Fibroblast of skin of abdomen (primary cell): Measurements from ENCODE around the gene SYT17.

Experiments used
- DNase-seq: peaks from one replicate; pipeline ENCODE4 v3.0.0-alpha.2; 2013

The SYT17 gene

DNA sequence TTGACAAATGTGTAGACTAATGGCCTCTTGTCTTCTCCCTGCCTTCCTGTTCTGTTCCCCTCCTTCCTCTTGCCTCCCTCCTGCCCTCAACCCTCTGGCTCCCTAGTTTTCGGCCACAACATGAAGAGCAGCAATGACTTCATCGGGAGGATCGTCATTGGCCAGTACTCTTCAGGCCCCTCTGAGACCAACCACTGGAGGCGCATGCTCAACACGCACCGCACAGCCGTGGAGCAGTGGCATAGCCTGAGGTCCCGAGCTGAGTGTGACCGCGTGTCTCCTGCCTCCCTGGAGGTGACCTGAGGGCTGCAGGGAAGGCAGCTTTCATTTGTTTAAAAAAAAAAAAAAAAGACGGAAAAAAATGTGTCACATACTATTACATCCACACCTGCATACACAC is 98.7 kb downstream of the SYT17 start:
- DNase-seq, result no peak

DNA sequence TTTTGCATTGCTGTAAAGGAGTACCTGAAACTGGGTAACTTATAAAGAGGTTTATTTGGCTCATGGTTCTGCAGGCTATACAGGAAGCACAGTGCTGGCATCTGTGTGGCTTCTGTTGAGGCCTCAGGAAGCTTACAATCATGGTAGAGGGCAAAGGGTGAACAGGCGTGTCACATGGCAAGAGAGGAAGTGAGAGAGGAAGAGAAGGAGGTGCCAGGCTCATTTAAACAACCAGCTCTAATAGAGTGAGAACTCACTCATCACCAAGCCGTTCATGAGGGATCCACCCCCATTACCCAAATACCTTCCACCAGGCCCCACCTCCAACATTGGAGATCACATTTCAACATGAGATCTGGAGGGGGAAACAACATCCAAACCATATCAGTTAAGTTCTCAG is 101.1 kb downstream of the SYT17 start:
- no peak for DNase-seq

DNA sequence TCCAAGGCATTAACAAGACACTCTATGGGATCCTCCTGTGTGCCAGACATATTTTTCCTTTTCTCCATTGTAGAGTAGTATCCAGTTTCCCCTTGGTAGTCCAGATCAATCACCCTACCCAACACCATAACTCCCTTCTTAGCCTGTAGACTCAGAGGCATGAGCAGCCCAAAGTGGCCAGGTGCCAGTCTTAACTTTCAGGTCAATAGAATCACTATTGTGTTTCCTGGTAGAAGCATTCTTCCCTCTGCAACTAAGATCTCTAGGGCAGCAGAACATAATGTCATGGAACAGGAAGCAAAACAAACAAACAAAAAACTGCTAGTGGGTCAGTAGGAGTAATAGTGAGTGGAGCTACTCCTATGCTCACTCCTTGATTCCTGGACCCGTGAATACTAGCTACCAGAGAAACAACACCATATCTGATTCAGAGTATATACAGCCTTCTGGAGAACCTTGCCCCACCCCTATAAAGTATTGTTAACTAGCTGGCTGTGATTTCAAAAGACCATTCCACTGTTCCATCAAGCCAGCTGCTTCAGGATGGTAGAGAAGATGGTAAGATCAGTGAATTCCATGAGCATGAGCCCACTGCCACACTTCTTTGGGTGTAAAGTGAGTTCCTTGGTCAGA is 106.2 kb downstream of the SYT17 start:
- no peak for DNase-seq

DNA sequence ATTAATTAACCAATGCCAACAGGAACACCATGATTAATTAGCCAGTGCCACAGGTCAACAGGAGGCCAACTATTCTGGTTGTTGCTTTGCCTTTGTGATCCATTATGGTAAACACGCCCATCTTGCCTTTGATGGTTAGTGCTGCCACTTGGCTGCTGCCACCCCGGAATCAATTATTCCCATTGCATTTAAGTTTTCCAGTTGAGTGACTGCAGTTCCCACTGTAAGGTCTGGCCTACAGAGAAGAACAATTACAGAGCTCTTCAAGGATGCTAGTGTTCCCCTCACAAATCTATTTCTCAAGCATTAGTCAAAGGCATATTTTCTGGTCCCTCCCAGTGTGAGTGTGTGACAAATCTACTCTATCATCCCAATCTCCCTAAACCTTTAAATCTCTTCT is 110.4 kb downstream of the SYT17 start:
- no peak for DNase-seq

DNA sequence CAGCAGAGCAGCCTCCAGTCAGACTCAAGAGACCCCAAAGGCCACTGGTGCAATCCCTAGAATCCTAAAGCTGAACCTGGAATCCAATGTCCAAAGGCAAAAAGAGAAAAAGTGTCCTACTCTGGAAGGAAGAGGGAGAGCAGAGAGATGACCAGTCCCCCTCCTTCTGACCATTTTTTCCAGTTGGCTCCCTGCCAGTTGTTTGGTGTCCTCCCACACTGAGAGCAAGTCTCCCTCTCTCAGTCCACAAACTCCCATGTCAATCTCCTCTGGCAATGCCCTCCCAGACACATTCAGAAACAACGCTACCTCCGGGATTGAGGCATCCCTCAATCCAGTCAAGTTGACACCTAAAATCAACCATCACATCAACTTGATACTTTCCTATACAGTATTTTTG is 113.2 kb downstream of the SYT17 start:
- DNase-seq, result no peak

DNA sequence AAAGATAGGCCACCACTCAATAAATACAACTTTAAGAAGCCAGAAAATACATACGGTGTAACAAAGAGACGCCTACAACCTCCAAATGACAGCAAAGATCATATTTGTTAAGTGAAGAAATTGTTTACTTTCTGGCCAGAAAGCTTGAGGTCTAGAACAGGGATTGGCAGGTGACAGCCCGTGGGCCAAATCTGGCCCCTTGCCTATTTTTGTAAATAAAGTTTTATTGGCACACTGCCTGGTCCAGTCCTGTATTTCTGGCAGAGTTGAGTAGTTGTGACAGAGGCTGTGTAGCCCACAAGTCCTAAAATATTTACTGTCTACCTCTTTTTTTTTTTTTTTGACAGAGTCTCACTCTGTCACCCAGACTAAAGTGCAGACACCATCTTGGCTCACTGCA is 114.1 kb downstream of the SYT17 start:
- DNase-seq, result no peak

DNA sequence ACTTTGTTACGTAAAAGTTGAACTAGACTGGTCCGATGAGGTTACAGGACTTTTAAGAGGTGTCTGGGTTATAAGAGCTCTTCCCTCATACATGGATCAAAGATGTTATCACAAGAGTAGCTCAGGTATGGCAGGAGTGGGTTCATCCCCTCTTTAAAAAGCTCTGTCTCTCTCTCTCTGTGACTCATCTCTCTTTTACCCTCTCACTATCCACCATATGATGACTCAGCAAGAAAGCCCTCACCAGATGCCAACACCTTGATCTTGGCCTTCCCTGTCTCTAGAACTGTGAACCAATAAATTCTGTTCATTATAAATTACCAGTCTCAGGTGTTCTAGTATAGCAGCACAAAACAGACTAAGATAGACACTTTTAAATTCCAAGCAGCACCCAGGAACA is 115.6 kb downstream of the SYT17 start:
- no peak for DNase-seq

DNA sequence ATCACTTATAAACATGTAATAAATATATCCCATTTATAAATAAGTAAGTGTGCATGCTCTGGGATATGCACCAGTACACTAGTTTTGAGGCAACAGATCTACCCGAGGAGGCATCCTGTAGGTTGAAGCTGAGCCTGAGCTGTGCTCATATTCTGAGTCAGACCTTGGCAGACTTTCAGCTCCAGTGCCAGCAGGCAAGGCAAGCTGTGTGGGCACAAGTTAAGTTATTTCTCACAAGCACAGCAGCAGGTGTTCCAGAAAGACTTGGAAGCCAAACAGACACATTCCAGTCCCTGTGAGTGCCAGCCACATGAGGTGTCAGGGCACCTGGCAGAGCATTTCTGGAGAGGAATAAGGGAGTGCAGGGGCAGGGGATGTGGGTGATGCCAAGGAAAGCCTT is 116.2 kb downstream of the SYT17 start:
- no peak for DNase-seq

DNA sequence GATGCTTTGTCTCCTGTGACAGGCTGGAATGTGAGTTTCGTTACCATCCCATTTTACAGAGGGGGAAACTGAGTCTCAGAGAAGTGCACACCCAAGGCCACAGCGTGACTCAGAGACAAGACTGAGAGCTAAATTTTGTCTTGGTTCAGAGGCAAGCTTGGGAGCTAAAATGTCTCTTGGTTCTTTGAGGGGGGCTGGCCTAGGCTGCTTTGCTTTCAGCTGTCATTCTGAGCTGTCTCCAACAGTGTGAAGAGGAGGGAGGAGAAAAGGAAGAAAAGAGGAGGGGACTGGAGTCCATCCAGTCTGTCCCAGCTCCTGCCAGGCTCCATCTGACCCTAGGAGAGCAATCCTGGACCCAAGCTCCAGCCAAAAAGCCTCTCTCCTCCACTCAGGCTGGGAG is 117.4 kb downstream of the SYT17 start, which contains the start of gene CLEC19A:
Gene CLEC19A, plus strand, starts transcription at position 301 of the 400 bp plus-strand sequence. CDS start 121 bp downstream, outside the sequence.
- no peak for DNase-seq

DNA sequence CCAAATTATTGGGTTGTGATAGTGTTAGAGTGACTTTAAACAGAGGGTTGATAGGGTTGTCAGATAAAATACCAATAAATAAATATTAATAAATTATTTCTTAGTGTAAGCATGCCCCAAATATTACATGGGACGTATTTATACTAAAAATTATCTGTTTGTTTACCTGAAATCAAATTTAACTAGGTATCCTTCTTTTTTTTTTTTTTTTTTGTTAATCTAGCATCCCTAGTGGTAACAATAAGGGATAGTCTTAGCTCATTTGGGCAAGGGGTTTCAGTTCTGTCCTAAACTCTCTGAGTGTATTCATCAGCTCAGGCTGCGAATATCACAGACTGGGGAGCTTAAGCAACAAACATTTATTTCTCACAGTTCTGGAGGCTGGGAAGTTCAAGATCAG is 118.8 kb downstream of the SYT17 start:
- no peak for DNase-seq

DNA sequence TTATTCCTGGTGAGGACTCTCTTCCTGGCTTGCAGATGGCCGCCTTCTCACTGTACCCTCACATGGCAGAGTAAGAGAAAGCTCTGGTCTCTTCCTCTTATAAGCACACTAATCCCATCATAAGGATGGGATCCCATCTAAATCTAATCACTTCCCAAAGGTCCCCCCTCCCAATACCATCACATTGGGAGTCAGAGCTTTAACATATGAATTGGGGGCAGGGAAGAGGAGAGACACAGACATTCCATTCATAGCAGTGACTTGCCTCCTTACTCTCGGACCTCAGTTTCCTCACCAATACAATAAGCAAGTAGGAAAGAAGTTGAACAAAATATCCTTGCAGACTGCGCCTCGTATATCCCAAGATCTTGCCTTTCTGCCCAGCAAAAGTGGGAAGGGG is 119.2 kb downstream of the SYT17 start:
- no peak for DNase-seq

DNA sequence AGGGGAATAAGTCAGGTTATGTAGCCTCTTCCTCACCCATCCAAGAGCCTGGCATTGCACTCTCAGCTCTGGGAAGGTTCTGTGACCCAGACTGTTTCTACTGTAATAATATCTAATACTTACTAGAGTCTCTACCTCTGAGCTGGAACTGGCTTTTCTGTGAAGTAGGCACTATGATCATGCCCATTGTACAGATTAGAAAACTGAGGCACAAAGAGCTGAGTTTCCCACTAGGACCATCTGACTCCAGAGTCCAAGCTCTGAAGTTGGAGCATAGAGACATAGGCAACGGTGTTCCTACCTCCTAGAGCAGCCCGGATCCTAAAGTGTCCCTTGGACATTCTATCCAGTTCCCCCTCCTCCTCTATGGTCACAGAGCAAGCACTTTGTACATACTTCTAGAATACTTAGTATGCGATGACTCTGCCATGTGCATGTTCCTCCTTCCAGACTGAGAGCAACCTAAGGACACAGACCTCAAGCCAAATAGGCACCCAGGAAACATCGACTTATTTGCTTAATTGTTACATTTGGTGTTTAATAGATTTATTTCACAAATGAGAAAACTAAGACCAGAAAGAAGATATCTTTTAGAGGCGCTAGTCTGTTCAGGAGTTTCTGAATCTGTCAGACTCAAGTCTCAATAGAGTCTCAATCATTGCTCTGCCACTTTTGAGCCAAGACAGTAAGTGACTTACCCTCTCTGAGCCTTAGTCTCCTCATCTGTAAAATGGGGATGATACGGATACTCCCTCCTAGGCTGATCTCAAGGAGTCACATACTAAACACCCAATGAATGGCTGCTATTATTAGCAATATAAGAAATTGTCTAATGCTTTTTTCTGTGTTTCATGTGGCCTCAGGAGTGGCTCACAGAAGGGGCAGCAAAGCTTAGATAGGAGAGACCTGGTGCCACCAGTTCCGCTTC is 121.1 kb downstream of the SYT17 start:
- DNase-seq, result no peak

DNA sequence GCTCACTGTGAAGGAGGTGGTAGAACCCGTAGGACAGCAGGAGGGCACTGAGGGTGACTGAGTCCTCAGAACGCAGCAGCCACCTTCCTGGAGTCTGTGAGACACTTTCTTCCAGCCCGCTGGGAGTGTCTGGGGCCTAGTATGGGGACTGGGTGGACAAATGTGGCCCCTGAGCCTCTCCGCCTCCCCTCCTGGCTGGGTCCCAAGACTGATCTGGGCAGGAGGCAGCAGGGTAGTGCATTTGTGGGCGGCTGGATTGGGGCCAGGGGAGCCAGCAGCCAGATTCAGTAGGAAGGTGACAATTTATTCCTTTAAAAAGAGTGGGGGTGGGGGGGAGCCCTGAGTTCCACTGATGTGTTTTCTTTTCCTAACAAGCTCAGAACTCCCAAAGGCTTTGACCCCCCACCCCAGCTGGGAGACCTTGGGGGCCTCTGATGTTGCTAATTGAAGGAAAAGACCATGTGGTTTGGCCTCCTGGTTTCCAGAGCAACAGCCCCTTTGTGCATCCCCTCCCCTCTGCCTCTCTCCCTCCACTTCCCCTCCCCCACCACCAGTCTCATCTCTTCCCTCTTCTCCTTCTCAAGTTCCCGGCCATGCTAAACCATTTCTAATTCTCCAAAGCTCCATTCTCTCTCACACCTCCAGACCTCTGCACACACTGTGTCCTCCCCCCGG is 121.9 kb downstream of the SYT17 start:
- DNase-seq, result no peak

DNA sequence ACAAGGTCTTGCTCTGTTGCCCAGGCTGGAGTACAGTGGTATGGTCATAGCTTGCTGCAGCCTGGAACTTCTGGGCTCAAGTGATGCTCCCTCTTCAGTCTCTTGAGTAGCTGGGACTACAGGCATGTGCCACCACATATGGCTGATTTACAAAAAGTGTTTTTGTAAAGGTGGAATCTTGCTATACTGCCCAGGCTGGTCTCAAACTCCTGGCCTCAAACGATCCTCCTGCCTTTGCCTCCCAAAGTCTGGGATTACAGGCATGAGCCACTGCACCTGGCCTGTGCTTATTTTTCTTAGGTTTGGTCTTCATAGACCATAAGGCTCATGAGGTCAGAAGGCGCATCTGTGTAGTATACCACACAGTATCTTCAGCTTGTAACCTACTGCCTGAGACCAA is 122.8 kb downstream of the SYT17 start:
- DNase-seq, result no peak

DNA sequence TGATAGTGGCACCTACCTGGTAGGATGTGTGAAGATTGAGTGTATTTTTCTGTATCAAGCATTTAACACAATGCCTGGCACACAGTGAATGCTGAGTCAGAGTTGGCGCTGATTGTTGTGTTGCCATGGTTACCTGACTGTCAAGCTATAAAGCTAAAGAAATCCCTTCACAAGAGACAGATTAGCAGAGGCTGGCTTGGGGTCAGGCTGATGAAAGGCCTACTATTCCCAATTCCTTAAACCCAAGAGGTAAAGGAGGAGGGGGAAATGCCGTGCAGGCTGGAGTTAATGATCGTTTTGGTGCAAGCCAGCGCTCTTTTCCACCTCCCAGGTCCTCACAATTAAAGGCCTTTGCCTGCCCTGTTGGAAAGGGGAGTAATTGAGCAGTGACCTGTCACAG is 123.4 kb downstream of the SYT17 start:
- no peak for DNase-seq

DNA sequence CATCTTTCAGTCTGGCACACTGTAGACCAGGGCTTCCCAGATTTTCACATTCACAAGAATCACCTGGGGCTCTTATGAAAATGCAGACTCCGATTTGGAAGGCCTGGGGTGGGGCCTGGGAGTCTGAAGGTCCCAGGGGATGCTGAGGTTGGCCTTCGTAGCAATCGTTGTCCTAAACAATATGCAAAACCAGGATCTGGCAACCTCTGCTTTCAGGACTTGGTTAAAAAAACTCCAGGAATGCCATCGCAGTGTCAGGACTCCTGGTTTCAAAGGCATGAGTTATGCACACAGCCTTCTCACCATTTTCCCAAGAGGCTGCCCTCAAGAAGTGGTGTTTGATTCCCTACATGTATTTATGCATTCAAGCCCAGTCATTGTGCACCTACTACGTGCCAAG is 124.1 kb downstream of the SYT17 start:
- no peak for DNase-seq

DNA sequence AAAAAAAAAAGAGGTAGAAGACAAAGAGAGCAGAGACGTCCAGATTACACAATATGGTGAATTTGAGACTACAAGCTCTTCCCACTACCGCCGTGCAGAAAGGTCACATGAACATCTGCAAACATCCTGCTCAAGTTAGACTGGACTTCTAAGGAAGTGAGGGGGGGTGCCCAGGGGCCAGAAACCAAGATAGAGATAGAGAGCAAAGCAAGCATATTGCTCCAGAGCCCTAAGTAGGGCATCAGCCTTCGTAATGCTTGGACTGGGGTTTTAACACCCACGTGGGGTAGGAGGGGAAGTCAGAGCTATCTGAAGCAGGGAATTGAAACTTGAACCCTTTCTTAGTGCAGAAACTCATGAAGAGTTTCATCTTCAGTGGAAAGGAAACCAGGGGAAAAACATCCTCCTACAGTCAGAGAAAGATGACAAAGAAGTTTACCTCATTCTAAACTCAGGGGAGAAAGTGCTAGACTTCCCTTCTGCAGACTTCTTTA is 126.2 kb downstream of the SYT17 start:
- DNase-seq, result no peak

DNA sequence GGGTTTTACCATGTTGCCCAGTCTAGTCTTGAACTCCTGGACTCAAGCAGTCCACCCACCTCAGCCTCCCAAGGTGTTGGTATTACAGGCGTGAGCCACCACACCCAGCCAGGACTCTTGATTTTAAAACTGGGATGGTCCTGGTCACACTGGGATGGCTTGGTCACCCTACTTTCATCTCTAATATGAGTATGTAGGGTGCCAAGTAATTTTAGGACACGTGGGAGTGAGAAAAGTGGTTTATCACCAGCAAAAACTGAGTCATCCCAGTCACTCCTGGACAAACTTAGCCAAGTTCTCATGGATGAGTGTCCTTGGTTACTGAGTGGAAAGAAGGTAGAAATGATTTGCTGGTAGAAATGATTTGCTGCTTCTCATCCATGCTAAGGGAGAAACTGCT is 127.4 kb downstream of the SYT17 start:
- no peak for DNase-seq

DNA sequence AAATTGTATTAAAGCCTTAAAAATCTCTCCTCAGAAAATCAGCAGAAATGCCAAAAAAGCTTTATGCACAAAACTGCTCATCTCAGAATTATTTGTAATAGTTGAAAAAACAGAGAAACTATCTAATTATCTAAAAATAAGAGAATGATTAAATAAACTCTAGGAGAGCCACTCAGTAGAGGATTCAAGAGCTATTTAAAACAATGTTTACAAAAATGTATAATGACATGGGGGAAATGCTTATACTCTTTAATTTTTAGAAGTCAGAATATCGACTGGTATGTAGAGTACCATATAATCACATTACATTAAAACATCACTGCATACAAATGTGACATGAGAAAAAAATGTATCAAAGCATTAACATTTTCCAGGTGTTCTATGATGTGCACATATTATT is 129.4 kb downstream of the SYT17 start:
- no peak for DNase-seq

DNA sequence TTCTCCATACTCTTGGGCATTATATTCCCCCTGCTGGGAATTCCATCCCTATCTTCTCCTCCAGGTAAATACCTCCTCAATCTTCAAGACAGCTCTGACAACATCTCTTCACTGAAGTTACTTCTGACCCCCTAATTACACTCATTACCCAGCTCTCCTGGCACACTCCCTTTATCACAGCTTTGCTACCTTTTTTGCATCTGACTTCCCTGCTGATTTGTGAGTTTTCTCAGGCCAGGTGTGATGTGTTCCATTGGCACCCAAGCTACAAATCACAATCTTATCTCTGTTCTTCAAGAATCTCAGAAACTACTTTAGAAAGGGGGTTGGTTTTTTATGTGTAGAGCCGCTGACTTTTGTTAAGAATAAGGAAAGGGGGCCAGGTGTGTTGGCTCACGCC is 131.5 kb downstream of the SYT17 start:
- no peak for DNase-seq

DNA sequence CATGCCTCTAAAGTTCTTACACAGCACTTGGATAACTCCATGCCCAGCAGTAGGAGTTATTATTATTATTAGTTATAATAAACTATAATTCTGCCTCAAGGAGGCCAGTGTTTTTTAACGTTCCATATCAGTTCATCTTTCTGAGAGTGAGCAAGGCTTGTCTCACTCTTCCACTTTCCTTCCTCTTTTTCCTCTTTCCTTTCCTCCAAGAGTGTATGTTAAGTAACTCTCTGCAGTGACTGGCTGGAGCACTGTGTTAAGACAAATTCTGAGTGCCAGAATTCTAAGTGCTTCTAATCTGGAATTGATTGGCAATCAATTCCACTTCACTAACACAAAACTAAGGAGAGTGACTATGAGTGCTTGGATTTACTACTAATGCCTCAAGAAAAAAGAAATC is 133.9 kb downstream of the SYT17 start:
- DNase-seq, result no peak

DNA sequence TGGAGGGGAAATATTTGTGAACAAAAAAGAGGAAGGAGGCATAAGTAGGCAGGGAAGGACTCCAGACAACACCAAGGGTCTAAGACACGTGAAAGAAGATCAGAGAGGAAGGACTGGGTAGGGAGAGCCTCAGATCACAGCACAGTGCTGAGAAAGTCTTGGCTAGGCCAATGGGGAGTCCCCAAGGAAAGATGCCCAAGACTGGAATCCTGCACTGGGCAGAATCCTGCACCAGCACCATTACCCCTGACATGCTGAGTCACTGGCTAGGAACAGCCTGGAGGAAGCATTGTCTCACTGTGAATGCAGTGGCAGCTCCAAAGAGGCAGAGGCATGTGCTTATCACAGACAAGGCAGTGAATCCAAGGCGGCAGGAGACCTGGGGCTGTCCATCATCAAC is 136.7 kb downstream of the SYT17 start:
- DNase-seq, result no peak

DNA sequence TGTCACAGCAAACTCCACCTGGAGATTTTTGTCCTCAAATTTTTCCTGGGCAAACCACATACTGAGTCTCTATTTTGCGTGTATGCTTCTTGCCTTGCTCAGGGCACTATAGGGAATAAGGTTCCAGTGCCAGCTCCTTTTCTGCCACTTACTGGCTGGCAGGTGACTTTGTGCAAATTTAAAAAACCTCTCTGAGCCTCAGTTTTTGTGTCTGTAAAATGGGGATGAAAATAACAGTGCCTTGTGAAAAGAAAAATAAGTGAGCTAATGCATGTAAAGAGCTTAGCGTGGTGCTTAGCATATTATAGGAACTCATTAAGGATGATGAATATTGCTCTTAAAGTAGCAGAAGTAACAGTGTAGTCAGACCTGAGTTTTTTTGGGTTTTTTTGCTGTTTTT is 137.4 kb downstream of the SYT17 start:
- no peak for DNase-seq
